MG63 (cell line): ENCODE measurements around the gene NEXN. TPM values are rescaled to one million over a fixed set of nuclear protein-coding genes. Genes with fewer than 3 reads are reported as not detected.
"Not testable (repeated sequence)": the region's sequence is repeated elsewhere in the genome, so short reads cannot be mapped to it uniquely, and the experiment has no call there.

Experiments
- DNase-seq: peaks from one replicate; pipeline ENCODE4 v3.0.0-alpha.2; 2020
- H3K27me3 ChIP-seq: fragments of 250-450 bp; sonication (Bioruptor Pico); 2 replicates; pipeline ENCODE4 v1.5.1; 2020; ENCODE audit warnings: mild to moderate bottlenecking, moderate library complexity
- H3K36me3 ChIP-seq: fragments of 250-450 bp; sonication (Bioruptor Pico); 2 replicates; pipeline ENCODE4 v1.5.1; 2020; ENCODE audit warnings: mild to moderate bottlenecking, moderate library complexity
- H3K4me3 ChIP-seq: fragments of 250-450 bp; sonication (Bioruptor Pico); 2 replicates; pipeline ENCODE4 v1.5.1; 2020; ENCODE audit warnings: mild to moderate bottlenecking, moderate library complexity
- H3K9me3 ChIP-seq: fragments of 250-450 bp; sonication (Bioruptor Pico); 2 replicates; pipeline ENCODE4 v1.5.1; 2020; ENCODE audit warnings: mild to moderate bottlenecking, moderate library complexity
- total RNA-seq: library from RNA; depleted of rRNA; stranded (reverse); fragments of >200 nt; shearing (Covaris generic); gene quantifications from 2 replicates; pipeline ENCODE4 v1.2.3, GENCODE V29; 2014; ENCODE audit warnings: low replicate concordance; rRNA removed

The NEXN gene
- total RNA-seq, 1 experiment from 2014 or later = 2.4 TPM

- H3K9me3 ChIP-seq = no peaks in the 10 kb centered on the region
- DNase-seq = no peak
- no peaks in the 10 kb centered on the region for H3K27me3 ChIP-seq
- H3K4me3 ChIP-seq = peak overlapping the region; percentile 94
- H3K36me3 ChIP-seq = peaks cover 55% of the 10 kb centered on the region
Measured at GRCh38 chr1:77976433-77977076, 88.1 kb downstream of the NEXN start.

GRCh38 chr1:77977989-77978292, 89.5 kb downstream of the NEXN start:
- Histone ChIP-seq H3K4me3 (peak overlapping the region; percentile 94), H3K27me3 (no peaks in the 10 kb centered on the region), H3K36me3 (peaks cover 55% of the 10 kb centered on the region), H3K9me3 (no peaks in the 10 kb centered on the region)
- DNase-seq = no peak

- Histone ChIP-seq H3K27me3 (no peaks in the 10 kb centered on the region), H3K36me3 (peaks cover 52% of the 10 kb centered on the region), H3K4me3 (peak overlapping the region; percentile 94), H3K9me3 (no peaks in the 10 kb centered on the region)
- peak; percentile 78 for DNase-seq
Measured at GRCh38 chr1:77978293-77978968, 90.0 kb downstream of the NEXN start.

GRCh38 chr1:77978969-77979876, 90.8 kb downstream of the NEXN start, which contains the start of gene FUBP1:
Gene FUBP1 (minus strand): TSS chr1:77979072. CDS start chr1:77979004, 68 bp downstream.
- DNase-seq = peak; percentile 93
- Histone ChIP-seq H3K36me3 (peaks cover 54% of the 10 kb centered on the region), H3K9me3 (no peaks in the 10 kb centered on the region), H3K4me3 (peak within 1 kb of the TSS; percentile 94), H3K27me3 (no peaks in the 10 kb centered on the region)

GRCh38 chr1:77983352-77983996, 95.0 kb downstream of the NEXN start:
- not testable (repeated sequence) for H3K4me3 ChIP-seq, DNase-seq, H3K27me3 ChIP-seq

GRCh38 chr1:77983997-77984355, 95.6 kb downstream of the NEXN start:
- no peak for DNase-seq
- Histone ChIP-seq H3K9me3 (no peaks in the 10 kb centered on the region), H3K4me3 (no peak overlapping the region)

More at GRCh38 chr1:77983352-77983996, 95.0 kb downstream of the NEXN start:
- H3K36me3 ChIP-seq = peaks cover 29% of the 10 kb centered on the region
- not testable (repeated sequence) for H3K9me3 ChIP-seq

GRCh38 chr1:77984629-77985028, 96.2 kb downstream of the NEXN start:
- Histone ChIP-seq H3K9me3 (no peaks in the 10 kb centered on the region), H3K4me3 (no peak overlapping the region), H3K36me3 (peaks cover 29% of the 10 kb centered on the region), H3K27me3 (no peaks in the 10 kb centered on the region)
- DNase-seq = no peak

More at GRCh38 chr1:77983997-77984355, 95.6 kb downstream of the NEXN start:
- Histone ChIP-seq H3K36me3 (peaks cover 26% of the 10 kb centered on the region), H3K27me3 (no peaks in the 10 kb centered on the region)

- DNase-seq = no peak
- H3K4me3 ChIP-seq = no peak overlapping the region
- no peaks in the 10 kb centered on the region for H3K27me3 ChIP-seq
- H3K36me3 ChIP-seq = peaks cover 30% of the 10 kb centered on the region
- H3K9me3 ChIP-seq = no peaks in the 10 kb centered on the region
Measured at GRCh38 chr1:77986810-77987209, 98.4 kb downstream of the NEXN start.

- H3K27me3 ChIP-seq = no peaks in the 10 kb centered on the region
- no peak overlapping the region for H3K4me3 ChIP-seq
- H3K9me3 ChIP-seq = no peaks in the 10 kb centered on the region
- H3K36me3 ChIP-seq = peaks cover 32% of the 10 kb centered on the region
- DNase-seq = no peak
Measured at GRCh38 chr1:77987919-77988318, 99.5 kb downstream of the NEXN start.

- peaks cover 34% of the 10 kb centered on the region for H3K36me3 ChIP-seq
- H3K9me3 ChIP-seq = no peaks in the 10 kb centered on the region
- DNase-seq = no peak
- no peaks in the 10 kb centered on the region for H3K27me3 ChIP-seq
- no peak overlapping the region for H3K4me3 ChIP-seq
Measured at GRCh38 chr1:77989744-77990143, 101.3 kb downstream of the NEXN start.

GRCh38 chr1:77990629-77991204, 102.3 kb downstream of the NEXN start:
- Histone ChIP-seq H3K4me3 (no peak overlapping the region), H3K27me3 (no peaks in the 10 kb centered on the region), H3K9me3 (no peaks in the 10 kb centered on the region), H3K36me3 (peaks cover 38% of the 10 kb centered on the region)
- DNase-seq = no peak

- H3K9me3 ChIP-seq = no peaks in the 10 kb centered on the region
- no peaks in the 10 kb centered on the region for H3K27me3 ChIP-seq
- peaks cover 45% of the 10 kb centered on the region for H3K36me3 ChIP-seq
- no peak overlapping the region for H3K4me3 ChIP-seq
- DNase-seq = no peak
Measured at GRCh38 chr1:77991638-77992037, 103.2 kb downstream of the NEXN start.

Other genes with a start within 250 kb of the NEXN start
- gene ZZZ3, start 206.0 kb upstream of the NEXN start, total RNA-seq = 30.9 and 45.1 TPM in 2 replicates
- 68.1 and 81.6 TPM in 2 replicates for gene USP33, start 128.8 kb upstream of the NEXN start, total RNA-seq
- gene MIGA1, start 109.0 kb upstream of the NEXN start, total RNA-seq = 2.7 and 3.5 TPM in 2 replicates
- gene FUBP1, start 90.4 kb downstream of the NEXN start, total RNA-seq = 183 and 225 TPM in 2 replicates
- 20.9 and 34.9 TPM in 2 replicates for gene DNAJB4, start 116.3 kb downstream of the NEXN start, total RNA-seq
- 0.10 TPM in 1 of 2 replicates, not detected in the other for gene GIPC2, start 157.3 kb downstream of the NEXN start, total RNA-seq